Loucy (cell line): ENCODE results near the gene ARCN1.

Experiments used
- H2AFZ ChIP-seq: fragments of 200-600 bp; sonication (generic); 2 replicates; pipeline ENCODE4 v1.6.0; 2016; ENCODE audit warnings: antibody characterized with exemption, mild to moderate bottlenecking, low read length, moderate library complexity
- H3F3A ChIP-seq: fragments of 200-600 bp; 2 replicates; pipeline ENCODE4 v1.6.0; 2016; ENCODE audit warnings: antibody characterized with exemption, low read depth, mild to moderate bottlenecking
- H3K27me3 ChIP-seq: fragments of 200-600 bp; sonication (generic); 2 replicates; pipeline ENCODE4 v1.6.1; 2014; ENCODE audit warnings: low read length, mild to moderate bottlenecking; ENCODE audit not compliant: insufficient read depth, poor library complexity, severe bottlenecking
- H3K36me3 ChIP-seq: fragments of 200-600 bp; sonication (generic); 2 replicates; pipeline ENCODE4 v1.6.1; 2016; ENCODE audit warnings: low read length; ENCODE audit not compliant: insufficient read depth
- H3K4me1 ChIP-seq: fragments of 200-600 bp; sonication (generic); 2 replicates; pipeline ENCODE4 v1.5.1; 2014; ENCODE audit warnings: low read length, mild to moderate bottlenecking; ENCODE audit not compliant: insufficient read depth, poor library complexity, severe bottlenecking
- H3K4me2 ChIP-seq: fragments of 200-600 bp; sonication (generic); 2 replicates; pipeline ENCODE4 v1.6.0; 2014; ENCODE audit warnings: antibody characterized with exemption, low read length, low read depth, mild to moderate bottlenecking; ENCODE audit not compliant: poor library complexity, severe bottlenecking
- H3K4me3 ChIP-seq: fragments of 200-600 bp; sonication (generic); 2 replicates; pipeline ENCODE4 v1.5.1; 2014; ENCODE audit warnings: low read length, mild to moderate bottlenecking, mixed read lengths; ENCODE audit not compliant: poor library complexity, severe bottlenecking
- H3K79me2 ChIP-seq: fragments of 200-600 bp; sonication (generic); 2 replicates; pipeline ENCODE4 v1.6.1; 2014; ENCODE audit warnings: low read length; ENCODE audit not compliant: insufficient read depth
- H3K9ac ChIP-seq: fragments of 200-600 bp; sonication (generic); 2 replicates; pipeline ENCODE4 v1.6.0; 2014; ENCODE audit warnings: mild to moderate bottlenecking, low read depth, low read length, moderate library complexity; ENCODE audit not compliant: poor library complexity, severe bottlenecking
- H3K9me2 ChIP-seq: fragments of 200-600 bp; sonication (generic); replicated peaks from 2 replicates; pipeline ENCODE4 v1.6.1; 2016; ENCODE audit warnings: low read depth, low read length, mixed read lengths
- H3K9me3 ChIP-seq: fragments of 200-600 bp; sonication (generic); 2 replicates; pipeline ENCODE4 v1.6.1; 2014; ENCODE audit warnings: mild to moderate bottlenecking, antibody characterized with exemption, low read length, low read depth; ENCODE audit not compliant: insufficient read depth
- H4K20me1 ChIP-seq: fragments of 200-600 bp; sonication (generic); 2 replicates; pipeline ENCODE4 v1.6.0; 2014; ENCODE audit warnings: antibody characterized with exemption, low read length, mild to moderate bottlenecking; ENCODE audit not compliant: insufficient read depth, poor library complexity, severe bottlenecking
- CTCF ChIP-seq: fragments of 200-600 bp; sonication (generic); conservative IDR thresholded peaks from 2 replicates; pipeline ENCODE4 v1.5.1; 2014; ENCODE audit warnings: mild to moderate bottlenecking, antibody characterized with exemption, low read length
- EZH2phosphoT487 ChIP-seq: fragments of 200-600 bp; IDR thresholded peaks from 2 replicates; pipeline ENCODE4 v1.6.1; 2018; ENCODE audit warnings: antibody characterized with exemption, mild to moderate bottlenecking, moderate library complexity, borderline replicate concordance

The ARCN1 gene

GRCh38 chr11:118536726-118537125, 35.5 kb upstream of the ARCN1 start:
- Histone ChIP-seq H3K9me3 (no peaks in the 10 kb centered on the region), H3K4me2 (no peak overlapping the region), H3K4me1 (no peaks in the 10 kb centered on the region), H3K4me3 (no peak overlapping the region), H2AFZ (no peak overlapping the region), H3K36me3 (no peaks in the 10 kb centered on the region), H3K9me2 (no peaks in the 10 kb centered on the region), H3K79me2 (no peaks in the 10 kb centered on the region), H4K20me1 (no peaks in the 10 kb centered on the region), H3K27me3 (no peaks in the 10 kb centered on the region), H3K9ac (no peak overlapping the region), H3F3A (no peaks in the 10 kb centered on the region)
- TF ChIP-seq CTCF (no peak), EZH2phosphoT487 (no peak)

GRCh38 chr11:118537409-118537980, 34.7 kb upstream of the ARCN1 start:
- no peaks in the 10 kb centered on the region for H3K36me3 ChIP-seq
- no peaks in the 10 kb centered on the region for H3K79me2 ChIP-seq
- no peak overlapping the region for H3K4me2 ChIP-seq
- H3K27me3 ChIP-seq = no peaks in the 10 kb centered on the region
- no peaks in the 10 kb centered on the region for H3K4me1 ChIP-seq
- H3F3A ChIP-seq = no peaks in the 10 kb centered on the region
- H2AFZ ChIP-seq = no peak overlapping the region
- H3K4me3 ChIP-seq = no peak overlapping the region
- H3K9me2 ChIP-seq = no peaks in the 10 kb centered on the region
- H4K20me1 ChIP-seq = no peaks in the 10 kb centered on the region
- TF ChIP-seq EZH2phosphoT487 = no peak
- no peak for TF ChIP-seq CTCF
- H3K9ac ChIP-seq = no peak overlapping the region
- no peaks in the 10 kb centered on the region for H3K9me3 ChIP-seq

GRCh38 chr11:118544010-118544646, 28.1 kb upstream of the ARCN1 start:
- no peak overlapping the region for H3K4me2 ChIP-seq
- H3K27me3 ChIP-seq = no peaks in the 10 kb centered on the region
- no peaks in the 10 kb centered on the region for H3K4me1 ChIP-seq
- H3K9ac ChIP-seq = no peak overlapping the region
- no peaks in the 10 kb centered on the region for H3K79me2 ChIP-seq
- no peaks in the 10 kb centered on the region for H3F3A ChIP-seq
- no peak overlapping the region for H2AFZ ChIP-seq
- no peaks in the 10 kb centered on the region for H4K20me1 ChIP-seq
- H3K9me3 ChIP-seq = no peaks in the 10 kb centered on the region
- no peaks in the 10 kb centered on the region for H3K9me2 ChIP-seq
- H3K36me3 ChIP-seq = no peaks in the 10 kb centered on the region
- H3K4me3 ChIP-seq = no peak overlapping the region
- TF ChIP-seq EZH2phosphoT487 (no peak), CTCF (no peak)
